Astrocyte of the cerebellum (primary cell): ENCODE results near the gene PPP2R5C.

Experiments used
- DNase-seq: peaks from one replicate; pipeline ENCODE4 v3.0.0-alpha.2; 2011; ENCODE audit warnings: low read depth
- H3K4me3 ChIP-seq: 2 replicates; pipeline ENCODE4 v1.5.1; 2011; ENCODE audit warnings: mild to moderate bottlenecking, low read depth, low read length, moderate library complexity
- CTCF ChIP-seq: IDR thresholded peaks from 2 replicates; pipeline ENCODE4 v1.5.1; 2012; ENCODE audit warnings: low read length, low read depth, moderate library complexity, mild to moderate bottlenecking; ENCODE audit errors: missing control alignments
- in situ Hi-C: cut with HindIII; loops from 2 replicates; pipeline ENCODE4 v1.10.0; 2017; ENCODE audit warnings: low sequenced_read_pairs

PPP2R5C gene

GRCh38 chr14:101813833-101814232 is 52.3 kb downstream of the PPP2R5C start:
- no peak for DNase-seq
- no peak overlapping the region for H3K4me3 ChIP-seq
- in situ Hi-C loops: loop anchor here (5.0 kb wide), 1 partner anchor 43 kb away; no protein-coding TSS in a partner anchor
- no peak for TF ChIP-seq CTCF

- DNase-seq: no peak
- in situ Hi-C loops: loop anchor here (5.0 kb wide), 1 partner anchor 42 kb away; no protein-coding TSS in a partner anchor
- TF ChIP-seq CTCF: no peak
- no peak overlapping the region for H3K4me3 ChIP-seq
Measured at GRCh38 chr14:101814934-101815333, 53.4 kb downstream of the PPP2R5C start.

GRCh38 chr14:101815994-101816393 is 54.5 kb downstream of the PPP2R5C start:
- no peak for TF ChIP-seq CTCF
- H3K4me3 ChIP-seq: no peak overlapping the region
- no peak for DNase-seq
- in situ Hi-C loops: no loop called here

GRCh38 chr14:101817501-101818001 is 56.0 kb downstream of the PPP2R5C start:
- no peak for TF ChIP-seq CTCF
- no peak for DNase-seq
- no peak overlapping the region for H3K4me3 ChIP-seq
- in situ Hi-C loops: no loop called here

- no peak for DNase-seq
- in situ Hi-C loops: no loop called here
- H3K4me3 ChIP-seq: no peak overlapping the region
- TF ChIP-seq CTCF: no peak
Measured at GRCh38 chr14:101819251-101819990, 57.9 kb downstream of the PPP2R5C start.

- H3K4me3 ChIP-seq: no peak overlapping the region
- no peak for DNase-seq
Measured at GRCh38 chr14:101820283-101820798, 58.8 kb downstream of the PPP2R5C start.

More at GRCh38 chr14:101820283-101820798, 58.8 kb downstream of the PPP2R5C start:
- no peak for TF ChIP-seq CTCF
- in situ Hi-C loops: no loop called here
